ENCODE data around the gene TVP23C.
"Not testable (repeated sequence)": the region's sequence is repeated elsewhere in the genome, so short reads cannot be mapped to it uniquely, and the experiment has no call there.

Gene TVP23C

GRCh38 chr17:15526292-15527218, 36.7 kb downstream of the TVP23C start:
- H3K9me3 ChIP-seq (ENCODE audit: insufficient read depth, low read depth, low read length); H2AFZ ChIP-seq (ENCODE audit: insufficient read depth, low read length, poor library complexity); H3K36me3 ChIP-seq (ENCODE audit: control insufficient read depth in 1 of 2, insufficient read depth in 2 of 2, low read length in 2 of 2); H3K27me3 ChIP-seq (ENCODE audit: insufficient read depth, low read length); H3K4ac ChIP-seq (ENCODE audit: low read depth, low read length); H3K4me1 ChIP-seq (ENCODE audit: control insufficient read depth in 1 of 2, insufficient read depth in 2 of 2, low read length in 2 of 2); H3K18ac ChIP-seq (ENCODE audit: low read length); H4K8ac ChIP-seq (ENCODE audit: low read depth, low read length); H3K79me2 ChIP-seq (ENCODE audit: control insufficient read depth, insufficient read depth, low read length, poor library complexity); H3K23ac ChIP-seq (ENCODE audit: low read length); H2BK5ac ChIP-seq (ENCODE audit: low read depth, low read length, poor library complexity); H3K14ac ChIP-seq (ENCODE audit: low read length); H3K4me2 ChIP-seq (ENCODE audit: low read length); H4K91ac ChIP-seq (ENCODE audit: low read depth, low read length); H2AK5ac ChIP-seq (ENCODE audit: low read length); H4K12ac ChIP-seq (ENCODE audit: low read depth, low read length); H3K27ac ChIP-seq (ENCODE audit: low read depth, low read length); H2BK120ac ChIP-seq (ENCODE audit: insufficient read depth, low read length, poor library complexity); H3K79me1 ChIP-seq (ENCODE audit: low read length); H2BK12ac ChIP-seq (ENCODE audit: low read length); H3K9ac ChIP-seq (ENCODE audit: low read length); H3K4me3 ChIP-seq (ENCODE audit: low read depth, low read length): not testable (repeated sequence)
- DNase-seq, result peak in 1 of 2 donors; percentile 66
- no CpG with 5 or more reads among the region's 8 CpGs for WGBS (ENCODE audit: extremely low coverage, insufficient coverage, insufficient read length)

DNA sequence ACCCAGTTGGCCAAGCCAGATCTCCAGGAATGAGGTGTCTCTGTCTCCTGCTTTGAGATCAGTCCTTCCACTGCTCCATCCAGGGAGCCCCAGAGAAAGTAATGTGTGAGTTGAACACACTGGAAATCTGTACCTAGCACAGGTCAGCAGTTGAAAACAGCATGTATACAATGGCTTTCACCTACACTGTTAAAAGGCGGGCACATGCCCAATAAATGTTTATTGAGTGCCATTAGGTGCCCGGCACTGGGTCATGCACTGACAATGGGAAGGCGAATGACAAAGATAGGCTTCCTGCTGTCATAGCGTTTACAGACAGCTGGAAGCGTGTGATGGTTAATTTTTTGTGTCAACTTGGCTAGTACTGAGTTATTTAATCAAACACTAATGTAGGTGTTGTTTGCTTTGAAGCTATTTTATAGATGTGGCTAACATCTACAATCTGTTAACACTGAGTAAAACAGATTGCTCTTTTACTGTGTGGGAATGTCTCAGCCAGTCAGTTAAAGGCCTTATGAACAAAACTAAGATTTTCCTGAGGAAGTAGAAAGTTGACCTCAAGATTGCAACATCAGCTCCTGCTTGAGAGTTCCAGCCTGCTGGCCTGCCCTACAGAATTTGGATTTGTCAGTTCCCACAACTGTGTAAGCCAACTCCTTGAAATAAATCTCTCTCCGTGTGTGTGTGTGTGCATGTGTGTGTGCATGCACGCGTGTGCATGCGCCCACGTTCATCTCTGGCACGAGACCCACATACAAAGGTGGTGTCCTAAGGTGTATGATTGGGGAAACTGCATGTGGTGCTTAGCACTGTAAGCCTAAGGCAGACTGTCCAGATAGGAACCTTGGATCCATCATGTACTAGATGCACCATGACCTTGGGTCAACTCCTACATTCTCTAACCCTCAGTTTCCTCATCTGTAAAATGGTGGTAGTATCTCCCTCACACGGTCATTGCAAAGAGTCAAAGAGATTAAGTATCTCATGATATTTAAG, 38.0 kb downstream of the TVP23C start:
- H3K14ac ChIP-seq (ENCODE audit: low read length); H3K36me3 ChIP-seq (ENCODE audit: control insufficient read depth in 1 of 2, insufficient read depth in 2 of 2, low read length in 2 of 2); H3K79me2 ChIP-seq (ENCODE audit: control insufficient read depth, insufficient read depth, low read length, poor library complexity); H4K8ac ChIP-seq (ENCODE audit: low read depth, low read length); H3K4ac ChIP-seq (ENCODE audit: low read depth, low read length); H2AFZ ChIP-seq (ENCODE audit: insufficient read depth, low read length, poor library complexity); H2BK120ac ChIP-seq (ENCODE audit: insufficient read depth, low read length, poor library complexity); H4K91ac ChIP-seq (ENCODE audit: low read depth, low read length); H3K9me3 ChIP-seq (ENCODE audit: insufficient read depth, low read depth, low read length); H2BK5ac ChIP-seq (ENCODE audit: low read depth, low read length, poor library complexity); H3K4me3 ChIP-seq (ENCODE audit: low read depth, low read length); DNase-seq; H3K23ac ChIP-seq (ENCODE audit: low read length); H3K4me1 ChIP-seq (ENCODE audit: control insufficient read depth in 1 of 2, insufficient read depth in 2 of 2, low read length in 2 of 2); H2BK12ac ChIP-seq (ENCODE audit: low read length); H2AK5ac ChIP-seq (ENCODE audit: low read length); H3K9ac ChIP-seq (ENCODE audit: low read length); H3K18ac ChIP-seq (ENCODE audit: low read length); H3K79me1 ChIP-seq (ENCODE audit: low read length); H3K27ac ChIP-seq (ENCODE audit: low read depth, low read length); H3K4me2 ChIP-seq (ENCODE audit: low read length); H3K27me3 ChIP-seq (ENCODE audit: insufficient read depth, low read length); H4K12ac ChIP-seq (ENCODE audit: low read depth, low read length): not testable (repeated sequence)
- WGBS (ENCODE audit: extremely low coverage, insufficient coverage, insufficient read length), result no CpG with 5 or more reads among the region's 12 CpGs

DNA sequence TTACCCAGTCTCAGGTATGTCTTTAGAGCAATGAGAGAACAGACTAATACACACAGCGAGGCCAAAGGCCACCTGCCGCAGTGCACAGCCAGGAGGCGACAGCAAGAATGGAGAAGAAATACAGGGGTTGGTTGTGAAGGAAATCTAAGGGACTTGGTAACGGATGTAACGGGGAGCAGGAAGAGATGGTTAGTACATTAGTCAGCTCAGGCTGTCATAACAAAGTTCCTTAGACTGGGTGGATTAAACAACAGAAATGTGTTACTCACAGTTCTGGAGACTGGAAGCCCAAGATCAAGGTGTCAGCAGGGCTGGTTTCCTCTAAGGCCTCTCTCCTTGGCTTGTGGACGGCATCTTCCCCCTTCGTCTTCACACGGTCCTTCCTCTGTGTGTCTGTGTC, 47.1 kb downstream of the TVP23C start:
- H3K36me3 ChIP-seq (ENCODE audit: control insufficient read depth in 1 of 2, insufficient read depth in 2 of 2, low read length in 2 of 2), result peaks cover 16 to 26% of the 10 kb centered on the region in 2 experiments
- no peak overlapping the region for H2AK5ac ChIP-seq (ENCODE audit: low read length)
- H4K91ac ChIP-seq (ENCODE audit: low read depth, low read length), result no peak overlapping the region
- no peak overlapping the region for H3K14ac ChIP-seq (ENCODE audit: low read length)
- H3K9me3 ChIP-seq (ENCODE audit: insufficient read depth, low read depth, low read length), result peaks cover 2% of the 10 kb centered on the region
- no peak overlapping the region for H3K4me2 ChIP-seq (ENCODE audit: low read length)
- H4K12ac ChIP-seq (ENCODE audit: low read depth, low read length), result no peak overlapping the region
- no peaks in the 10 kb centered on the region for H3K4me1 ChIP-seq (ENCODE audit: control insufficient read depth in 1 of 2, insufficient read depth in 2 of 2, low read length in 2 of 2)
- no peak overlapping the region for H3K23ac ChIP-seq (ENCODE audit: low read length)
- H3K79me1 ChIP-seq (ENCODE audit: low read length), result no peaks in the 10 kb centered on the region
- H3K4ac ChIP-seq (ENCODE audit: low read depth, low read length), result no peak overlapping the region
- DNase-seq, result no peak
- no peak overlapping the region for H2AFZ ChIP-seq (ENCODE audit: insufficient read depth, low read length, poor library complexity)
- no peak overlapping the region for H2BK5ac ChIP-seq (ENCODE audit: low read depth, low read length, poor library complexity)
- no peak overlapping the region for H3K4me3 ChIP-seq (ENCODE audit: low read depth, low read length)
- H3K27me3 ChIP-seq (ENCODE audit: insufficient read depth, low read length), result no peaks in the 10 kb centered on the region
- no peak overlapping the region for H3K9ac ChIP-seq (ENCODE audit: low read length)
- no peak overlapping the region for H3K18ac ChIP-seq (ENCODE audit: low read length)
- H3K79me2 ChIP-seq (ENCODE audit: control insufficient read depth, insufficient read depth, low read length, poor library complexity), result no peaks in the 10 kb centered on the region
- WGBS (ENCODE audit: extremely low coverage, insufficient coverage, insufficient read length), result no CpG with 5 or more reads among the region's 8 CpGs
- H2BK120ac ChIP-seq (ENCODE audit: insufficient read depth, low read length, poor library complexity), result no peak overlapping the region
- no peak overlapping the region for H3K27ac ChIP-seq (ENCODE audit: low read depth, low read length)
- no peak overlapping the region for H2BK12ac ChIP-seq (ENCODE audit: low read length)
- no peak overlapping the region for H4K8ac ChIP-seq (ENCODE audit: low read depth, low read length)

GRCh38 chr17:15514469-15514868, 48.8 kb downstream of the TVP23C start:
- Histone ChIP-seq H3K4me2 (ENCODE audit: low read length) (no peak overlapping the region), H3K14ac (ENCODE audit: low read length) (no peak overlapping the region), H4K12ac (ENCODE audit: low read depth, low read length) (no peak overlapping the region), H3K4me3 (ENCODE audit: low read depth, low read length) (no peak overlapping the region), H3K79me2 (ENCODE audit: control insufficient read depth, insufficient read depth, low read length, poor library complexity) (no peaks in the 10 kb centered on the region), H3K9ac (ENCODE audit: low read length) (no peak overlapping the region), H2BK5ac (ENCODE audit: low read depth, low read length, poor library complexity) (no peak overlapping the region), H3K36me3 (ENCODE audit: control insufficient read depth in 1 of 2, insufficient read depth in 2 of 2, low read length in 2 of 2) (peaks cover 16 to 26% of the 10 kb centered on the region in 2 experiments), H4K8ac (ENCODE audit: low read depth, low read length) (no peak overlapping the region), H4K91ac (ENCODE audit: low read depth, low read length) (no peak overlapping the region), H2BK120ac (ENCODE audit: insufficient read depth, low read length, poor library complexity) (no peak overlapping the region), H3K4me1 (ENCODE audit: control insufficient read depth in 1 of 2, insufficient read depth in 2 of 2, low read length in 2 of 2) (no peaks in the 10 kb centered on the region), H2BK12ac (ENCODE audit: low read length) (no peak overlapping the region), H3K79me1 (ENCODE audit: low read length) (no peaks in the 10 kb centered on the region), H3K27ac (ENCODE audit: low read depth, low read length) (no peak overlapping the region), H2AFZ (ENCODE audit: insufficient read depth, low read length, poor library complexity) (no peak overlapping the region), H3K23ac (ENCODE audit: low read length) (no peak overlapping the region), H2AK5ac (ENCODE audit: low read length) (no peak overlapping the region), H3K27me3 (ENCODE audit: insufficient read depth, low read length) (no peaks in the 10 kb centered on the region), H3K9me3 (ENCODE audit: insufficient read depth, low read depth, low read length) (peaks cover 2% of the 10 kb centered on the region), H3K4ac (ENCODE audit: low read depth, low read length) (no peak overlapping the region), H3K18ac (ENCODE audit: low read length) (peak overlapping the region; percentile 40)
- WGBS (ENCODE audit: extremely low coverage, insufficient coverage, insufficient read length), result no CpG with 5 or more reads among the region's 2 CpGs
- DNase-seq, result no peak
